Chondrocyte (in vitro differentiated cells): ENCODE measurements around the gene GRM1. TPM values are rescaled to one million over a fixed set of nuclear protein-coding genes. Genes with fewer than 3 reads are reported as not detected.

ENCODE experiments used
- DNase-seq: peaks from one replicate; pipeline ENCODE4 v3.0.0; 2021; ENCODE audit warnings: mixed read lengths, low spot score
- H3K27ac Mint-ChIP-seq: one replicate; pipeline ENCODE4 v1.8.0; 2021; ENCODE audit warnings: mild to moderate bottlenecking, moderate library complexity, mixed read lengths; ENCODE audit not compliant: unreplicated experiment
- H3K27me3 Mint-ChIP-seq: 2 replicates; pipeline ENCODE4 v1.8.0; 2021; ENCODE audit warnings: low read depth, mixed read lengths
- H3K36me3 Mint-ChIP-seq: 2 replicates; pipeline ENCODE4 v1.8.0; 2021; ENCODE audit warnings: low read depth, mixed read lengths
- H3K4me1 Mint-ChIP-seq: 2 replicates; pipeline ENCODE4 v1.8.0; 2021; ENCODE audit warnings: low read depth, mild to moderate bottlenecking, mixed read lengths
- H3K4me3 Mint-ChIP-seq: one replicate; pipeline ENCODE4 v1.8.0; 2021; ENCODE audit warnings: mild to moderate bottlenecking, moderate library complexity, mixed read lengths; ENCODE audit not compliant: unreplicated experiment
- H3K9me3 Mint-ChIP-seq: 2 replicates; pipeline ENCODE4 v1.8.0; 2021; ENCODE audit warnings: low read depth, mixed read lengths
- total RNA-seq: library from RNA; stranded (reverse); gene quantifications from 3 replicates; pipeline ENCODE4 v1.2.1, GENCODE V29; 2021
- TF ChIP-seq, protein P1 (sequence below): fragments of 200-600 bp; sonication (generic); IDR thresholded peaks from 2 replicates; pipeline ENCODE4 v1.5.0; 2021; ENCODE audit warnings: antibody characterized with exemption, mild to moderate bottlenecking, moderate library complexity

GRM1 gene
- total RNA-seq, 1 donor from 2014 or later: not detected

DNA sequence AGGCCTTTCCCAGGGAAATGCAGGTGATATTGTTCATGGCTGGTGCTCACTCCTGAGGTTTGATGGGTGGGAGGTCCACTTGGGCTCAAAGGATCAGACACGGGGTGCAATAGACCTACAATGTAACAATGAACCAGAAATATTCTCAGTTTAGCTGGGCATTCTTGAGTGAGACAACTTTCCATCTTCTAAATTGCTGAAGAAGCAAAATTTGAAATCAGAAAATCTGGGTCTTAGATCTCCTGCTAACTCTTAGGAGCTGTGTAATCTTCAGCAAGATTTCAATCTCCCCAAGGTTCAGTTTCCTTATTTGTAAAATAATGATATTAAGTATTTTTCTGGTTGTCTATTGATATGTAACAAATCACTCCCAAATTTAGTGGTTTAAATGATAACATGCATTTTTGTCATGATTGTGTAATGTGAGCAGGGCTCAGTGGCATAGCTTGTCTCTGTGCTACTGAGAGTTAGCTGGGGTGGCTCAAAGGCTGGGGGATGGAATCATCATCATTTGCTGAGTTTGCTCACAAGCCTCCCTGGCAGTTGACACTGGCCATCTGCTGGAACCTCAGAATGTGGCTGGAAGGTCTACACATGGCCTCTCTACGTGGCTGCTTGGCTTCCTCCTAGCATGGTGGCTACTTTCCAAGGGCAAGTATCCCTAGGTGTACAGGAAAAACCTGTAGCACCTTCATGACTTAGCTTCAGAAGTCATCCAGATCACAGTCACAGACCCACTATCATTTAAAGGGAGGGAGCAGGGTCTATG is 98.8 kb downstream of the GRM1 start:
- Mint-ChIP-seq H3K4me3 (no peak overlapping the region), H3K27ac (no peak overlapping the region), H3K27me3 (peaks cover 15% of the 10 kb centered on the region), H3K4me1 (no peaks in the 10 kb centered on the region), H3K9me3 (no peaks in the 10 kb centered on the region), H3K36me3 (no peaks in the 10 kb centered on the region)
- TF ChIP-seq, protein P1, sequence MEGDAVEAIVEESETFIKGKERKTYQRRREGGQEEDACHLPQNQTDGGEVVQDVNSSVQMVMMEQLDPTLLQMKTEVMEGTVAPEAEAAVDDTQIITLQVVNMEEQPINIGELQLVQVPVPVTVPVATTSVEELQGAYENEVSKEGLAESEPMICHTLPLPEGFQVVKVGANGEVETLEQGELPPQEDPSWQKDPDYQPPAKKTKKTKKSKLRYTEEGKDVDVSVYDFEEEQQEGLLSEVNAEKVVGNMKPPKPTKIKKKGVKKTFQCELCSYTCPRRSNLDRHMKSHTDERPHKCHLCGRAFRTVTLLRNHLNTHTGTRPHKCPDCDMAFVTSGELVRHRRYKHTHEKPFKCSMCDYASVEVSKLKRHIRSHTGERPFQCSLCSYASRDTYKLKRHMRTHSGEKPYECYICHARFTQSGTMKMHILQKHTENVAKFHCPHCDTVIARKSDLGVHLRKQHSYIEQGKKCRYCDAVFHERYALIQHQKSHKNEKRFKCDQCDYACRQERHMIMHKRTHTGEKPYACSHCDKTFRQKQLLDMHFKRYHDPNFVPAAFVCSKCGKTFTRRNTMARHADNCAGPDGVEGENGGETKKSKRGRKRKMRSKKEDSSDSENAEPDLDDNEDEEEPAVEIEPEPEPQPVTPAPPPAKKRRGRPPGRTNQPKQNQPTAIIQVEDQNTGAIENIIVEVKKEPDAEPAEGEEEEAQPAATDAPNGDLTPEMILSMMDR: no peak
- DNase-seq: no peak

GRCh38 chr6:146133866-146134265 is 105.0 kb downstream of the GRM1 start:
- Mint-ChIP-seq H3K36me3 (no peaks in the 10 kb centered on the region), H3K27ac (no peak overlapping the region), H3K4me3 (no peak overlapping the region), H3K4me1 (no peaks in the 10 kb centered on the region), H3K27me3 (no peaks in the 10 kb centered on the region), H3K9me3 (peaks cover 4% of the 10 kb centered on the region)
- TF ChIP-seq, protein P1: no peak
- no peak for DNase-seq

- Mint-ChIP-seq H3K9me3 (peaks cover 6% of the 10 kb centered on the region), H3K27ac (no peak overlapping the region), H3K4me3 (no peak overlapping the region), H3K4me1 (no peaks in the 10 kb centered on the region), H3K36me3 (no peaks in the 10 kb centered on the region), H3K27me3 (peaks cover 5% of the 10 kb centered on the region)
- TF ChIP-seq, protein P1: no peak
- no peak for DNase-seq
Measured at GRCh38 chr6:146135167-146135566, 106.3 kb downstream of the GRM1 start.

- peaks cover 5% of the 10 kb centered on the region for H3K9me3 Mint-ChIP-seq
- TF ChIP-seq, protein P1: no peak
- no peaks in the 10 kb centered on the region for H3K4me1 Mint-ChIP-seq
- no peak overlapping the region for H3K4me3 Mint-ChIP-seq
- no peaks in the 10 kb centered on the region for H3K36me3 Mint-ChIP-seq
- H3K27me3 Mint-ChIP-seq: peaks cover 6% of the 10 kb centered on the region
- DNase-seq: no peak
- H3K27ac Mint-ChIP-seq: no peak overlapping the region
Measured at GRCh38 chr6:146146836-146147235, 118.0 kb downstream of the GRM1 start.

DNA sequence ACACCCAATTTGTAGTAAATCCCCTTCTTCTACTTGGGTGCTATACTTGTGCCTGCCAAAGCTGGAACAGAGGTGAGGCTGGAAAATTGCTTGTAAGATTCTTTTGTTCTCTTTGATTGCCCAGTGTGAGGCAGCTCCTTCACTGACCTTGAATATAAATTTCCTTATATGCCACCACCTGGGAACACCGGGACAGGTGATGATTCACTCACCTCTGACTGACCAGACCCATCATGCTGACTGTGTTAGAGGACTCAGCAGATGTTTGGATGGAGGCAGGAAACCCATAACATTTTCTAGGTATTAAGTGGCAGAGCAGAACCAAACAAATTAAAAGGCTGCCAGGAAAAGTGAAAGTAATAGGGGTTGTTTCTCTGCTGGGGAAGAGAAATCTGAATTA is 120.9 kb downstream of the GRM1 start:
- Mint-ChIP-seq H3K27me3 (peaks cover 17% of the 10 kb centered on the region), H3K9me3 (peaks cover 3% of the 10 kb centered on the region), H3K36me3 (no peaks in the 10 kb centered on the region), H3K4me3 (no peak overlapping the region), H3K4me1 (no peaks in the 10 kb centered on the region), H3K27ac (no peak overlapping the region)
- TF ChIP-seq, protein P1: no peak
- no peak for DNase-seq
